ENCODE measurements around the gene PAX8.

The PAX8 gene

GRCh38 chr2:113263546-113263945 lies 15.2 kb downstream of the PAX8 start:
- DNase-seq, result peak; percentile 43

- no peak for DNase-seq
Measured at GRCh38 chr2:113260991-113261390, 17.7 kb downstream of the PAX8 start.

DNA sequence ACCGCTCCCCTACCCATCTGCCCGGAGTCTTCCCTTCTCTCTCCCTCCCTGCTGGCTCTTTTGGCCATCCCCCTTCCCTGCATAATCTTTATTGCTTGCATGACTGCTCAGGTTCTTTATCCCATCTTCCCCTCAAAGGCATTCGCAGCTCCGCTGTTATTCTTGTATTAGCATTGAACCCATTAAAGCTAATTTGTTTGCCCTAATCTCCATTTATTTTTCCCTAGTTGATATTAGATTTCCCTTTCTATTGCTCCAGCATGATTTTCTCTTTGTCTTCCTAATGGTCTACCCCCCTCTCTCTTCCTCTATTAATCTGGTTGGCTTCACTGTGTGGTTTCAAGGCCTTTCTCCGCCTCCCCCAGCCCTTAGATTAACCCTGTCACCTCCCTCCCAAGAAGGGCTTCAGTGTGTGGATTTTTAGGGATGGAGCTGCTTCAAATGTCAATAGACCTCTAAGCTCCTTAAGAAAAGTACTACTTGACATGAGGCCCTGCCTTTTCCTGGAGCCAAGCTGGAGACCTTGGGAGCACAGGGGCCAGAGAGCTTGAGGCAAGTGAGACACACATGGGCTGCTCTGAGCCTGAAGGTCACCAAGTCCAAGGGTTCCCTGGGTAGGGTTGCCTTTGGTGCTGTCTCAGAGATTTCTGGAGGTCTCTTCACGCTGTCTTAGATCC lies 20.1 kb downstream of the PAX8 start:
- no peak for DNase-seq

DNA sequence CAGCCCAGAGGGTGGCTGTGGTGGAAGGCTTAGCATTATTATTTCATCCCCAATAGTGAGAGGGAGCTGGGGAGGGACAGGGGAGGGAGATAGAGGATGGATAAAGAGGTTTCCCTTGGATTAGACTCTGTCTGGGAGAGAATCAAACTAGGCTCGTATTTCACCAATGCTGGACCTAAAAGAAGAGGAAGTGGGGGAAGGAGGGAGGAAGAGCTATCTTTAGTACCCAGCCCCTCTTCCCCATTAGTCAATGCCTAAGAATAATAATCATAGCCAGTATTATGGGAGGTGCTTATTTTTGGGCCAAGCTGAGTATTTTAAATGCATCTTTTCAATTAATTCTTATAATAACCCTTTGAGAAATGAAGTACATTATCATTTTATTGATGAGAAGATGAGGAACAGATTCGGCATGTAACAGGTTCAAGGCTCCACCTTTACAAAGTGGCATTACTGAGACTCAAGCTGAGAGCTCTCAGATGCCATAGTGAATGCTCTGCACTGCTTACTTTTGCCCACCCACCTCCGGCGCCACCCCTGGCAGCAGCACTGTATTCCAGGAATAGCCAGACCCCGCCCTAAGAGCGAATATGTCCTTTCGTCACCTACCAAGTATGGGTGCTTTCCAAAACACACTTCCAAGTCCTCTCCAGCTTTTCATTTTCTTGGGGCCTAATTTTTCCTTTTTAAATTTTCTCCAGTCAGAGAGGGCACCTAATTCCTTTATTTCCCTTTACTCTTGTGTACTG lies 21.0 kb downstream of the PAX8 start:
- DNase-seq, result no peak

- DNase-seq, result peak; percentile 8
Measured at GRCh38 chr2:113255140-113256070, 23.3 kb downstream of the PAX8 start.

- DNase-seq, result no peak
Measured at GRCh38 chr2:113253453-113253852, 25.3 kb downstream of the PAX8 start.

DNA sequence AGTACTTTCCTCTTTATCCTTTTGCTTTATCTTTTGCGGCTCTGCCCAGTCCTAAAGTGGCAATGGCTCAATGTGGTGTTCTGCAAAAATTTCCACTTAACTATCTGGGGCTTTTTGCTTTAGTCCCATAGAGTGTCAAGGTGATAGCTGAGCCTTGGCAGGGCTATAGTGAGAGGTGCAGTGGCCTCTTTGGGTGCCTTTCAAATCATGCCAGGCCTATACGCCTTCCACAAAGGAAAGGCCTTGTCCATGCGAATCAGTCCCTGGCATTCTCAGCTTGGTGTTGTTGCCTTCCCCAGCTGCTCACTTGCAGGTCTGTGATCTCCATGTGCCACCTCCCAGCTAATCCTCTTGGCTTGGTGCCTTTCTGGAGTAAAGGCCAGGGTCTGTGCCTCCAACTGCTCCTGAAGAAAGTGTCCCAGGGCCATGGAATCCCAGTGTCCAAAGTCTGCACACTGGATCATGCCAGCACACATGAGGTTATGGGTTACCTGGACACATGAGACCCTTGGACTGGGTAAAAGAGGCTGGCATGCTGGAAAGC lies 26.6 kb downstream of the PAX8 start:
- no peak for DNase-seq

DNA sequence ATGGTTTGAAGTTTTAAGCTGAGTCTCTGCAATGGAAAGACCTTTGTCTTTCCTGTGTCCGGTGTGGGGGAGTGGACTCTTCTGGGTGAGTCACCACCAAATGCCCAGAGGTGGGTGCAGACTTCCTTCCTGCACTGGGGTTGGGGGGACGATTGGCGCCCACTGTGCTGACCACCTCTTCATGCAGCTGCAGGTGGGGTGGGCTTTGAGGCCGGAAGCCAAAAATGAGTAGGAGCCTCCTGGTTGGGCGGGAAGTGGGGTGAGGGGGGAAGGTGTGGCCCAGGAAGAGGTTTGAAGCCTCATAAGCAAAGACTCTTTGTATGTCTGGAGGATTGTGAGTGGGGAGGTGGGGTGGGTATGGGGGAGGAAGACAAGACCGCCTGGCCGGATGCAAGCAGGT lies 27.6 kb downstream of the PAX8 start:
- DNase-seq, result peak; percentile 68

DNA sequence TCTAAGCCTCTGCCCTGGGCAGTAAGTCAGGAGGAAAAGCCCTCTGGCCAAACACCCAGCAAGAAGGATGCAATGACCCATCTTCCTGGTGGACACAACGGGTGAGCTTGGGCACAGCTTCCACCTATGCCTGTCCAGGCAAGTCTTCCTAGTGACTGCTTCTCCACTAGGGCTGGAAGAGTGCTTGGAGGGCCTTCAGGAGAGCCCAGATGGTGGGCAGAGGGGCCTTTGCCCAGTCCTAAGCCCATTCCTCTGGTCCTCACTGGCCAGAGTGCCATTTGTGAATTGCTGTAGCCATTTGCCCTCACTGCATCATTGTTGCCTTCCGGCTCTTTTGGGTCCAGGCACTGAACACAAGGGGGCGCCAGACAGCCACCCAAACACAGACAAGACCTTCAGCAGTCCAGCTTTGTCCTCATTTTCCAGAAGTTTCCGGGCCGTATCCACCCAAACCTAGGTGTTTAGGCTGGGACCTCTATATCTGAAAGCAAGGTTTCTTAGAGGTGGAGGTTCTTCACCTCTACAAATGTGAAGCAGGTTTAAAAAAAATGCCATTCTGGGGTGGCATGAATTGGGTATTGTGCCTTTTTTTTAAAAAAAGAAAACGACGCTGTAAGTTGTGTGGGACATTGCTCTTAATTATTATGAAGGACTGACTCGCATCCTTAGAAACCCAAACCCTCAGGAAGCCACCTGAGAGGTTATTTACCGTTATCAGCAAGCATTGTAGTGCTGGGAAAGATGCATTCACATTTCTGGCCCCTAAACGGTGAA lies 29.5 kb downstream of the PAX8 start:
- DNase-seq, result peak; percentile 91

DNA sequence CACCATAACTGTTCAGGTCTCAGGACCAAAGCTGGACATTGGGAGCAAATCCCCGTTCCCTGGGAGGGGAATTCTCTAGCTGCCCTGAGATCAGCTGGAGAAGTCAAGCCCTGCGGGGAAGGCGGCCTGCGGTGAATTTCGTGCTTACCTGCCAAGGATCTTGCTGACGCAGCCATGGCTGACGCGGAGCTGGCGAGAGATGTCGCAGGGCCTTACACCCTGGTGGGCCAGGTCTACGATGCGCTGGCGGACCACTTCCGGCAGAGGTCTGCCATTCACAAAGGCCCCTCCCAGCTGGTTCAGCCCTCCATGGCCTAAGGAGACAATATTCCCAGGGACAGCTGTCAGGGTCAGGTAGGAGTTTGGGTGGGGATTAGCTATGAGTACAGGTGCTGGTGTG lies 32.1 kb downstream of the PAX8 start:
- no peak for DNase-seq

- DNase-seq, result no peak
Measured at GRCh38 chr2:113245276-113245711, 33.4 kb downstream of the PAX8 start.

DNA sequence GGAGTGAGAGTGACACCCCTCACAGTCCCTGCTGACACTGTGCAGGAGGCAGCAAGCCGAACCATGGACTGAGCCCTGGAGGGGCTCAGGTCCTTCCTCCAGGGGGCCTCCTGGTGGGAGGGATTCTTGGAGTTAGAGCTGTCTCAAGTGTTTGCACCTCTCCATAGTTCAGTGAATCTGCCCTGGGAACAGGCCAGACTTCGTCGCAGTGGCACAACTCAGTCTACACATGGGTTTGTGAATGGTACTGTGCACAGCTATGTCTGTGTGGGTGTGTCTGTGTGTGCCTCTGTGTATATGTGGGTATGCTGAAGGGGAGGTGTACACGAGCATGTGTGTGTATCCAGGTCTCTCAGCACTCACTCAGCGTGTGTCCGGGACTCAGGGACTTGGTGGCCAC lies 36.4 kb downstream of the PAX8 start:
- DNase-seq, result no peak

- DNase-seq, result peak; percentile 82
Measured at GRCh38 chr2:113240915-113241911, 37.5 kb downstream of the PAX8 start.

GRCh38 chr2:113240150-113240914 lies 38.4 kb downstream of the PAX8 start:
- no peak for DNase-seq

- no peak for DNase-seq
Measured at GRCh38 chr2:113238871-113239839, 39.6 kb downstream of the PAX8 start.

GRCh38 chr2:113237604-113238160 lies 41.0 kb downstream of the PAX8 start:
- DNase-seq, result no peak

DNA sequence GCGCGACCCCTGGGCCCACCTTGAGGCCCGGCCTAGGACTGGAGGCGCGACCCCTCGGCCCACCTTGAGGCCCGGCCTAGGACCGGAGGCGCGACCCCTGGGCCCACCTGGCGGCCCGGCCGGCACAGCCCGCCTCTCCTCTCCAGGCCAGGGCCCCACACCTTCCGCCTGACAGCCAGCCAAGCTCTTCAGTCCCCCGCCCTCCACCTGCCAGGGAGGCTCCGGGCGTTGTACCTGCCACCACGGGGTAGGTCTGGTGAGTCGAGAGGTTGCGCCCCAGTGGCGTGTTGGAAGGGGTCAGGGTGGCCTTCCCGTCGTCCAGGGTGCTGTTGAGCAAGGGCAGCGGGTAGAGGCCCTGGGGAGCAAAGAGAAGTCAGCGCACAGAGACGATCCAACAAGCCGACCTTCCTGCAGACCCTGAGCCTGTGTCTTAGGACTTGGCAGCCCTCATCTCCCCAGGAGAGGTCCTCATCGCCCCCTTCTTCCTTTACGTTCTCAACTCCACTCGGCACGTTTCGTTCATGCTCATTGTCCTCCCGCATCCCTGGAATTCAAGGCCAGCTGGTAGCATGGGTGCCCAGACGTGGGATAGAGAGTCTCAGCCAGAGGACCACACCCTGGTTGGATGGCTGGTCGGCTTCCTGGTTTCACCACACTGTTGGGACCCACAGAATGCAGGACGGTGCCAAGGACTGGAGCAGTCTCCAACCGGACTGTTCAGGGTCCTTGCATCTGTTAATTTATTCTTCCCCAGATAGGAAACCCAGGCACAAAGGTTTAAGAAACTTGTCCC lies 42.2 kb downstream of the PAX8 start:
- DNase-seq, result no peak

Data from activated effector memory CD4-positive, alpha-beta T cell treated with anti-CD3 and anti-CD28 coated beads, Interleukin-2, amount 50 U/mL, for 16 hours (primary cell).